RWPE1 (cell line): ENCODE results near the gene SEC16A.

ENCODE experiments used
- CTCF ChIA-PET: fragments of 350-600 bp; sonication (Branson Sonifier 250); formaldehyde crosslinking; extraction: SDS; loops from one replicate; lab custom pipeline; 2021; lab: Yijun Ruan, JAX
- POLR2A ChIA-PET: fragments of 400-600 bp; formaldehyde crosslinking; extraction: SDS; loops from one replicate; lab custom pipeline; 2020; ENCODE audit warnings: antibody characterized with exemption; ENCODE audit not compliant: low non-redundant PET; lab: Yijun Ruan, JAX
- DNase-seq: peaks from one replicate; pipeline ENCODE4 v3.0.0; 2012; ENCODE audit warnings: low spot score
- H3K27ac ChIP-seq: fragments of 450-650 bp; 2 replicates; pipeline ENCODE4 v1.5.1; 2017
- CTCF ChIP-seq: fragments of 450-650 bp; conservative IDR thresholded peaks from 2 replicates; pipeline ENCODE4 v1.5.1; 2017; ENCODE audit warnings: low read depth, mild to moderate bottlenecking

Gene SEC16A

GRCh38 chr9:136433849-136434579 is 48.8 kb downstream of the SEC16A start:
- no peak for TF ChIP-seq CTCF
- peak overlapping the region; percentile 2; the same call in 1 of the 2 replicates for H3K27ac ChIP-seq
- ChIA-PET POLR2A (interaction anchor here (0.5 to 0.6 kb wide), 2 partner anchors 142 to 256 kb away, joined by 3 read pairs; no protein-coding TSS in a partner anchor), CTCF (no interaction called here)
- no peak for DNase-seq

- no peak for DNase-seq
- CTCF ChIA-PET = no interaction called here
- POLR2A ChIA-PET = no interaction called here
- no peak for TF ChIP-seq CTCF
- peak overlapping the region; percentile 2; the same call in 1 of the 2 replicates for H3K27ac ChIP-seq
Measured at GRCh38 chr9:136433043-136433715, 49.7 kb downstream of the SEC16A start.

- no peak overlapping the region for H3K27ac ChIP-seq
- POLR2A ChIA-PET = no interaction called here
- CTCF ChIA-PET = no interaction called here
- no peak for DNase-seq
- TF ChIP-seq CTCF = no peak
Measured at GRCh38 chr9:136432591-136432990, 50.2 kb downstream of the SEC16A start.

GRCh38 chr9:136431782-136432350 is 51.0 kb downstream of the SEC16A start:
- POLR2A ChIA-PET = no interaction called here

GRCh38 chr9:136430588-136431234 is 52.1 kb downstream of the SEC16A start:
- DNase-seq = no peak
- peak overlapping the region; percentile 39 for H3K27ac ChIP-seq
- no peak for TF ChIP-seq CTCF
- ChIA-PET CTCF (interaction anchor here (0.6 kb wide), 2 partner anchors 12 to 50 kb away, joined by 3 read pairs; no protein-coding TSS in a partner anchor), POLR2A (no interaction called here)

More at GRCh38 chr9:136431782-136432350, 51.0 kb downstream of the SEC16A start:
- H3K27ac ChIP-seq = no peak overlapping the region
- TF ChIP-seq CTCF = no peak
- CTCF ChIA-PET = no interaction called here
- no peak for DNase-seq
